Measurements from ENCODE around the gene SOAT2.

Gene SOAT2

DNA sequence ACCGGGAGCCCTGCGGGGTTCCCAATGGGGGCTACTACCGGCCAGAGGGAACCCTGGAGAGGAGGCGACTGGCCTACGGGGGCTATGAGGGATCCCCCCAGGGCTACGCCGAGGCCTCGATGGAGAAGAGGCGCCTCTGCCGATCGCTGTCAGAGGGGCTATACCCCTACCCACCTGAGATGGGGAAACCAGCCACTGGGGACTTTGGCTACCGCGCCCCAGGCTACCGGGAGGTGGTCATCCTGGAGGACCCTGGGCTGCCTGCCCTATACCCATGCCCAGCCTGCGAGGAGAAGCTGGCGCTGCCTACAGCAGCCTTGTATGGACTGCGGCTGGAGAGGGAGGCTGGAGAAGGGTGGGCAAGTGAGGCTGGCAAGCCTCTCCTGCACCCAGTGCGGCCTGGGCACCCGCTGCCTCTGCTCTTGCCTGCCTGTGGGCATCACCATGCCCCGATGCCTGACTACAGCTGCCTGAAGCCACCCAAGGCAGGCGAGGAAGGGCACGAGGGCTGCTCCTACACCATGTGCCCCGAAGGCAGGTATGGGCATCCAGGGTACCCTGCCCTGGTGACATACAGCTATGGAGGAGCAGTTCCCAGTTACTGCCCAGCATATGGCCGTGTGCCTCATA is 43.7 kb upstream of the SOAT2 start:
- Histone ChIP-seq H3K36me3 (peaks cover 1% of the 10 kb centered on the region; the same call in 1 of the 2 replicates), H3K9me3 (no peaks in the 10 kb centered on the region), H3K4me1 (peaks cover 18% of the 10 kb centered on the region), H4K20me1 (no peaks in the 10 kb centered on the region), H3K4me3 (no peak overlapping the region), H3K27me3 (no peaks in the 10 kb centered on the region), H3K4me2 (no peak overlapping the region), H3K9ac (no peak overlapping the region), H3K27ac (no peak overlapping the region)
- TF ChIP-seq Cebpa-rat (IDR thresholded peaks at IDR 0.05) = no peak

DNA sequence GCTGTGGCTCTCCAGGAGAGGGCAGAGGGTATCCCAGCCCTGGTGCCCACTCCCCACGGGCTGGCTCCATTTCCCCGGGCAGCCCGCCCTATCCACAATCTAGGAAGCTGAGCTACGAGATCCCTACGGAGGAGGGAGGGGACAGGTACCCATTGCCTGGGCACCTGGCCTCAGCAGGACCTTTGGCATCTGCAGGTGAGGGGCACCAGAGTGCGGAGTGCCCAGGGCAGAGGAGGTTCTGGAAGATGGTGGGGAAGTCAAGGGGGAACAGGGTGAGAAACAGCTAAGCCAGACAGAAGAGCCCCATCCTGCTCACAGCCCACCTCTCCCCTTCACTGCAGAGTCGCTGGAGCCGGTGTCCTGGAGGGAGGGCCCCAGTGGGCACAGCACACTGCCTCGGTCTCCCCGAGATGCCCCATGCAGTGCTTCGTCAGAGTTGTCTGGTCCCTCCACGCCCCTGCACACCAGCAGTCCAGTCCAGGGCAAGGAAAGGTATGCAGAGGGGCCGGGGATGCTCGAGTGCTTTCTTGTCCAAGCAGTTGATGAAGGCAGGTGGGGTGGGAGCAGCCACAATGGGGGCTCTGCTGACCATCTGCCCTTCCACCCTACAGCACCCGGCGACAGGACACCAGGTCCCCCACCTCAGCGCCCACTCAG is 43.1 kb upstream of the SOAT2 start:
- H3K27ac ChIP-seq = no peak overlapping the region
- H3K4me1 ChIP-seq = peaks cover 12% of the 10 kb centered on the region
- no peaks in the 10 kb centered on the region for H4K20me1 ChIP-seq
- H3K9me3 ChIP-seq = no peaks in the 10 kb centered on the region
- H3K4me3 ChIP-seq = no peak overlapping the region
- no peak overlapping the region for H3K9ac ChIP-seq
- peaks cover 8% of the 10 kb centered on the region for H3K36me3 ChIP-seq
- no peak overlapping the region for H3K4me2 ChIP-seq
- no peaks in the 10 kb centered on the region for H3K27me3 ChIP-seq
- no peak for TF ChIP-seq Cebpa-rat (IDR thresholded peaks at IDR 0.05)

DNA sequence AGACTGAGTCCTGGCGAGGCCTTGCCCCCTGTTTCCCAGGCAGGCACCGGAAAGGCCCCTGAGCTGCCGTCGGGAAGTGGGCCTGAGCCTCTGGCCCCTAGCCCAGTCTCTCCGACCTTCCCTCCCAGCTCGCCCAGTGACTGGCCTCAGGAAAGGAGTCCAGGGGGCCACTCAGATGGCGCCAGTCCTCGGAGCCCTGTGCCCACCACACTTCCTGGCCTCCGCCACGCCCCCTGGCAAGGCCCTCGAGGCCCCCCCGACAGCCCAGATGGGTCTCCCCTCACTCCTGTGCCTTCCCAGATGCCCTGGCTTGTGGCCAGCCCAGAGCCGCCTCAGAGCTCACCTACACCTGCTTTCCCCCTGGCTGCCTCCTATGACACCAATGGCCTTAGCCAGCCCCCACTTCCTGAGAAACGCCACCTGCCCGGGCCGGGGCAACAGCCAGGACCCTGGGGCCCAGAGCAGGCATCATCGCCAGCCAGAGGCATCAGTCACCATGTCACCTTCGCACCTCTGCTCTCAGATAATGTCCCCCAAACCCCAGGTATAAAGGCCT is 42.5 kb upstream of the SOAT2 start:
- Histone ChIP-seq H3K27ac (no peak overlapping the region), H3K4me2 (no peak overlapping the region), H3K4me1 (peaks cover 16% of the 10 kb centered on the region), H3K9ac (0 out of 2 replicates have a peak overlapping the region, but pooled peaks have one; percentile 19), H3K27me3 (no peaks in the 10 kb centered on the region), H3K36me3 (peaks cover 14% of the 10 kb centered on the region), H4K20me1 (no peaks in the 10 kb centered on the region), H3K4me3 (no peak overlapping the region), H3K9me3 (no peaks in the 10 kb centered on the region)
- no peak for TF ChIP-seq Cebpa-rat (IDR thresholded peaks at IDR 0.05)

DNA sequence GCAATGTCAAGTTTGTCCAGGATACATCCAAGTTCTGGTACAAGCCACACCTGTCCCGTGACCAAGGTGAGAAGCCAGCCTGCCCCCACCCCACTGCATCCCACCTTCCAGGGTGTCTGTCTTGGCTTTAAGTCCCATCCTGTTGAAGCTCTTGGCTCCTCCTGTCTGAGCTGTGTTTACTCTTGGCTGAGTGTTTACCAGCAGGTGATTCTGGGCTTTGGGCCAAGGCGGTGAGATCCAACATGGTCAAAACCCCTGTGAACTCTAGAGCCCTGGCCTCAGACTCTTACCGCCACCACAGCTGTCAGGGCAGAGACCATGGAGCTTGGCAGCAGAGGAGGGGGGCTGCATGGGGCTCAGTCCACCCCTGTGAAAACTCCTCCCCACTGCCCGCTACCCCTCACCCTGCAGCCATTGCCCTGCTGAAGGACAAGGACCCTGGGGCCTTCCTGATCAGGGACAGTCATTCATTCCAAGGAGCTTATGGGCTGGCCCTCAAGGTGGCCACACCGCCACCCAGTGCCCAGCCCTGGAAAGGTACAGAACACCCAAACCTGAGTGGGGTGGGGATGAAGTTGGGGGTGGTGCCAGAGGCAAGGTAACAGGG is 41.8 kb upstream of the SOAT2 start:
- 0 out of 2 replicates have a peak overlapping the region, but pooled peaks have one; percentile 19 for H3K9ac ChIP-seq
- H3K27ac ChIP-seq = no peak overlapping the region
- H3K4me1 ChIP-seq = peaks cover 23% of the 10 kb centered on the region
- H3K4me3 ChIP-seq = no peak overlapping the region
- H3K36me3 ChIP-seq = peaks cover 14% of the 10 kb centered on the region
- H4K20me1 ChIP-seq = no peaks in the 10 kb centered on the region
- no peaks in the 10 kb centered on the region for H3K9me3 ChIP-seq
- H3K27me3 ChIP-seq = no peaks in the 10 kb centered on the region
- no peak for TF ChIP-seq Cebpa-rat (IDR thresholded peaks at IDR 0.05)
- H3K4me2 ChIP-seq = no peak overlapping the region

DNA sequence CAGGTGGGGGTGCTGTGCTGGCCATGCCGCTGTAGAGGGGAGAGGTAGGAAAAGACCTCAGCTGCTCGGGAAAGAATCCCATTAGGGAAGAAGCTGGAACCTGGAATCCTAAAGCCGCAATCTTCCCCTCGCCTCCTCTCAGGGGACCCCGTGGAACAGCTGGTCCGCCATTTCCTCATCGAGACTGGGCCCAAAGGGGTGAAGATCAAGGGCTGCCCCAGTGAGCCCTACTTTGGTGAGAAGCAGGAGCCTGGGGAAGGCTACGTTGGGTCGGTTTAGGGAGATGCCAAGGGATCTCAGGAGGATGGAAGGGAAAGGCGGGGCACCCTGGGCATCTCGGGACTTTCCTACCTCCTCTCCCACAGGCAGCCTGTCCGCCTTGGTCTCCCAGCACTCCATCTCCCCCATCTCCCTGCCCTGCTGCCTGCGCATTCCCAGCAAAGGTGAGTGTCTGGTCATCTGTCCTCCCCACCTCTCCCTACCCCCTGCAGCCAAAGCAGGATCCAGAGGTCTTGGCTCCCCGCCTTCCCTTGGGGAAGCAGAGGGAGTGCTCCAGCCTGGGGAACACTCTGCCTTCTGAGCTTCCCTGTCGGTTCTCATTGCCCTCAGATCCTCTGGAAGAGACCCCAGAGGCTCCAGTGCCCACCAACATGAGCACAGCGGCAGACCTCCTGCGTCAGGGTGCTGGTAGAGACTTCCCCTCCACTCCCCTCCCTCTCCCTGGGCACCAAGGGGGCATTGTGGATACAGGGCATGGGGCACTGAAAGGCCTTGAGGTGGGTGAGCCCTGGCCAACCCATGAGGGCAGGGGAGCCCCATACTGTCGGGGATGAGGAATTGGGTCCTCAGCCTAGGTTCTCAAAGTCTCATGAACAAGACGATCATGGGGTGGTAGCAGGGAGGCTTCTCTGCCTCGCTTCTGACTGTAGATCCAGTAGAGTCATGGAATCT is 41.0 kb upstream of the SOAT2 start:
- no peaks in the 10 kb centered on the region for H3K27me3 ChIP-seq
- TF ChIP-seq Cebpa-rat (IDR thresholded peaks at IDR 0.05) = no peak
- no peaks in the 10 kb centered on the region for H3K9me3 ChIP-seq
- H3K36me3 ChIP-seq = peaks cover 15% of the 10 kb centered on the region
- no peak overlapping the region for H3K9ac ChIP-seq
- H3K27ac ChIP-seq = no peak overlapping the region
- H3K4me3 ChIP-seq = no peak overlapping the region
- no peak overlapping the region for H3K4me2 ChIP-seq
- no peaks in the 10 kb centered on the region for H4K20me1 ChIP-seq
- H3K4me1 ChIP-seq = peaks cover 26% of the 10 kb centered on the region

DNA sequence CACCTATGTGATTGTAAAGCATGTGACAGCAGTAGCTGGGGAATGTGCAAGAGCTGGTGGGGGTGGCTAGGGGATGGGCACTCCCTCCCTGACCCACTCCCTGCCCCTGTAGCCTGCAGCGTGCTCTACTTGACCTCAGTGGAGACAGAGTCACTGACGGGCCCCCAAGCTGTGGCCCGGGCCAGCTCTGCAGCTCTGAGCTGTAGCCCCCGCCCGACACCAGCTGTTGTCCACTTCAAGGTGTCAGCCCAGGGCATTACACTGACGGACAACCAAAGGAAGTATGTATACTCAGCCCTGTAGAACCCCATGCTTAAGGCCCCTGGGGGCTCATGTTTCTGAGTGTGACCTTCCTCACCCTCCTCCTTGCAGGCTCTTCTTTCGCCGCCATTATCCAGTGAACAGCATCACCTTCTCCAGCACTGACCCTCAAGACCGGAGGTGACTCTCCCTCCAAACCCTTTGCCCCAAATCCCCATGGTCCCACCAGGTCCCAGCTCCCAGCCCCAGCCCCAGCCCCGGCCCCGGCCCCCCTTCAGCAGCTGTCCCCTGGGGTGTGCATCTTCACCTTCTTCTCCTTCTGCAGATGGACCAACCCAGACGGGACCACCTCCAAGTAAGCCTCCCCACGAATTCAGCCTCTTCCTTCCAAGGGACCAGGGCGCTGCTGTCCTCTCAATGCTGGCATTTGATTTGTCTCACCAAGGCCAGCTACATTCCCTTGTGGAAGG is 40.1 kb upstream of the SOAT2 start:
- Histone ChIP-seq H3K36me3 (peaks cover 24% of the 10 kb centered on the region), H3K4me2 (peak overlapping the region; percentile 39; the same call in 1 of the 2 replicates), H3K27ac (no peak overlapping the region), H3K9ac (no peak overlapping the region), H4K20me1 (no peaks in the 10 kb centered on the region), H3K27me3 (no peaks in the 10 kb centered on the region), H3K9me3 (no peaks in the 10 kb centered on the region), H3K4me3 (no peak overlapping the region), H3K4me1 (peaks cover 26% of the 10 kb centered on the region)
- TF ChIP-seq Cebpa-rat (IDR thresholded peaks at IDR 0.05) = no peak

DNA sequence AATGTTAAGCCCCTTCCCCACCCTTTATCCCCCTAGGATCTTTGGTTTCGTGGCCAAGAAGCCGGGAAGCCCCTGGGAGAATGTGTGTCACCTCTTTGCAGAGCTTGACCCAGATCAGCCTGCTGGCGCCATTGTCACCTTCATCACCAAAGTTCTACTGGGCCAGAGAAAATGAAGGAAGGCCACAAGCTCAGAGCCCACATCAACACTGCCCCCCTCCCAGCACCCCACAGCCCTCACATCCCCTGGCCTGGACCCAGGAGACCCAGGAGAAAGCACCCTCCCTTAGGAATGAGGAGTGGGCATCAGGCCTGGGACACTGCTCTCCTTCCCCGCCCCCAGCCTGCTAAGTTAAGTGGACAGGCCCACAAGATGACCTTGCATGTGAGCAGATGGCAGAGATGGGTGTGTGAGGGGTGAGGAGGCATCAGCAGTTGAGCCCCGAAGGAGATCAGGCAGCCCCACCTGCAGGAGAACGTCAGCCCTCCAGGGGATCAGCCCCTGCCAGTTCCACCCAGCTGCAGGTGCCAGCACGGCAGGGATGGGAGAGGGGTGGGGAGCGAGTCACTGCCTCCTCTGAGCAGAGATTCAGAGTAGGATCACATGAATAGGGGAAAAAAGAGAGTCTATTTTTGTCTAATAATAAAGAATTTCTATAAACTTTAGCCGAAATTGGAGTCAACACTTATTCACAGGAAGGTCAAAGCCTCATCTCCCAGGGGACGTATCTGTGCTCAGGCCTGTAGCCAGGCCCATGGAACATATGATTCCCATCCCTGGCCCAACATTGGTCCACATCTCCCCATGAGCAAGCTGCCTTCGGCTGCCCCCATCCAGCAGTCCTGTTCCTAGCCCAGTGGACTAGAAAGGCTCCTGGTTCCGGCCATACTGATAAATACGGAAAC is 39.3 kb upstream of the SOAT2 start:
- H3K27ac ChIP-seq = 0 out of 2 replicates have a peak overlapping the region, but pooled peaks have one; percentile 22
- peaks cover 25% of the 10 kb centered on the region for H3K36me3 ChIP-seq
- no peak overlapping the region for H3K4me3 ChIP-seq
- H3K9me3 ChIP-seq = no peaks in the 10 kb centered on the region
- H3K9ac ChIP-seq = no peak overlapping the region
- H4K20me1 ChIP-seq = no peaks in the 10 kb centered on the region
- H3K4me2 ChIP-seq = peak overlapping the region; percentile 39
- peaks cover 26% of the 10 kb centered on the region for H3K4me1 ChIP-seq
- no peak for TF ChIP-seq Cebpa-rat (IDR thresholded peaks at IDR 0.05)
- H3K27me3 ChIP-seq = no peaks in the 10 kb centered on the region

All from BLaER1 (cell line).